HL-60/S4 treated with phorbol 12-myristate 13-acetate at 8.2 ng/mL for 4 days and 3 days (cell line): ENCODE measurements around the gene PIAS1.
"Not testable (repeated sequence)": the region's sequence is repeated elsewhere in the genome, so short reads cannot be mapped to it uniquely, and the experiment has no call there.

ENCODE experiments used
- in situ Hi-C: fragments of 300-500 bp; cut with MboI; formaldehyde crosslinking; loops from 2 replicates; pipeline ENCODE4 v1.15.0; 2022; ENCODE audit warnings: low sequenced_read_pairs

The PIAS1 gene

DNA sequence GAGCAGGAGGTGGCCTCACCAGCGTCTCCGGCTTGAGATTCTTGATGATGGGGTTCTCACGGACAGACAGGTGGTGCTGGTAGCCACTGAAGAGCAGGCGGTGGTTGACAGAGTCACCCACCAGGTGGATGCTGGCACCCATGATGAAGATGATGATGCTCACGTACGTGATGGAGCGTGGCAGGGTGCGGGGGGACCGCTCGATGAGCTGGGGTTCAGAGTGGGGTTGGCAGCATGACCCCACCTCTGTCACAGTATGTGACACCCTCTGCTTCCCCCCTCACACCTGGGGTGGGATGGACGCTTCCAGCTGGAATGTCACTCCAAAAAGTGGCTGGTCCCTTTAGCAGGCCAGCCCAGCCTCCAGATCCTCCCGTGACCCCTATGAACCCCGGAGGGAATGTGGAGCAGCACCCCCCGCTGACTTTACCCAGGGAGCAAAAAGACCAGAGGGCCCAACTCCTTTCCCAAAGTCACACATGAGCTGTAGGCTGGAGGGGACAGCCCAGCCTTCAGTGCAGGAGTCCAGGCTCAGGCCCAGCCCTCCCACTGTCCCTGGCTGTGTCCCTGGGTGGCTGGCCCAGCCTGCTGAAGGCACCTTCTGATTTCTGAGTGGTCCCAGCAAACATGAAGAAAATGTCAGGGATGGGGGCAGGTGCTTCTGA lies 157.7 kb downstream of the PIAS1 start:
- in situ Hi-C loops = no loop called here

GRCh38 chr15:68213491-68213845 lies 159.4 kb downstream of the PIAS1 start:
- in situ Hi-C loops = not testable (repeated sequence)

DNA sequence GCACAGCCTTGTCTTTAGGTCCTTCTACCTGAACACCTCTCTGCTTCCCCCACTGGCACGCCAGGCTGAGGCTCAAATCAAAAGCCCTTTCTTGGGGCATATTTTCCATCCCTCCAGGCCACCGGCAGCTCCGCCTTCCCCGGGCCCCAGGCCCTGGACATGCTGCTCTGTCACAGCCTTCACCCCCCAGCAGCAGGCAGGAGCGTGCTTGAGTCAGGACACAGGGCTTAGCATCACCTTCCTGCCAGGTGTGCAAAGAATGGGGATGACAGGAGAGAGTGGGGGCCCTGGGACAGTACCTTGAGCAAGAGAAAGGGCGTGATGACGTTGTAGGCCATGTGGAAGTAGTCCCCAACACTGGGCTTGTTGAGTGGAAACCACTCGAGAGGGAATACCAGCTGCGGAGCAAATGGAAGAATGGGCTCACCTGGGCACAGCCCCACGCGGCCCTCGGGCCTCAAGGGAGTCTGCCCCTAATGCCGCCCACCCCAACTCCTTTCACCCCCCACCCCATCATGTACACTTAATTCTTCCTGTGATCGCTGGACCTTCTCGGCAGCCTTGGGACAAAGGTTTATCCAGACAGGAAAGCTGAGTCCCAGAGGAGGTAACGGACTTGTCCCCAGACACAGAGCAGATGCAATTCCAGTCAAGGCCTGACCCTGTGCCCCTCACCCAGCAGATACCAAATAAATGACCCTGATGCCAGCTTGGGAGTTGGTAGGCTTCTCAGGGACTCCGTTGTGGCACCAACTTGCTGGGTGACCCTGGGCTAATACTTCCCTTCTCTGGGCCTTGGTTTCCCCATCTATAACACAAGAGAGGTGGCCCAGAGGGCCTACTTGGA lies 160.1 kb downstream of the PIAS1 start:
- in situ Hi-C loops = no loop called here

- in situ Hi-C loops = no loop called here
These were observed 160.7 kb downstream of the PIAS1 start for GRCh38 chr15:68214838-68215254.

GRCh38 chr15:68217341-68217740 lies 163.2 kb downstream of the PIAS1 start:
- in situ Hi-C loops = no loop called here

DNA sequence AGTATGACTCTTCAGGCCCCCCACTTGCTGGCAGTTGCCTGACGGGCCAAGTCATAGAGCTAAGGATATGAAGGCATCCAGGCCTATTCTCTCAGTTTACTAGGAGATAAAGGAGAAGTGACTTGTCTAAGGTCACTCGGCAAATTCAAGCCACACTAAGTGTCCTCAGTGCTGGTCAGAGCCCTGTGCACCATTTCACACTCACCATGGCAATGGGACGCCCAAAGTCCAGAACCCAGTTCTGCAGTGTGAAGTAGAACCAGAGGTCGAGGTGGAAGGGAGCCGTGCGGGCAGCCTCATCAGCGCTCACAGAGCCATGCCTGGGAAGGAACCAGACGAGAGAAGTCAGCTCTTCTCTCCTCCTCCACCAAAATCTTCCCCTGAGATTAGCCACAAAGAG lies 164.2 kb downstream of the PIAS1 start:
- in situ Hi-C loops = no loop called here

DNA sequence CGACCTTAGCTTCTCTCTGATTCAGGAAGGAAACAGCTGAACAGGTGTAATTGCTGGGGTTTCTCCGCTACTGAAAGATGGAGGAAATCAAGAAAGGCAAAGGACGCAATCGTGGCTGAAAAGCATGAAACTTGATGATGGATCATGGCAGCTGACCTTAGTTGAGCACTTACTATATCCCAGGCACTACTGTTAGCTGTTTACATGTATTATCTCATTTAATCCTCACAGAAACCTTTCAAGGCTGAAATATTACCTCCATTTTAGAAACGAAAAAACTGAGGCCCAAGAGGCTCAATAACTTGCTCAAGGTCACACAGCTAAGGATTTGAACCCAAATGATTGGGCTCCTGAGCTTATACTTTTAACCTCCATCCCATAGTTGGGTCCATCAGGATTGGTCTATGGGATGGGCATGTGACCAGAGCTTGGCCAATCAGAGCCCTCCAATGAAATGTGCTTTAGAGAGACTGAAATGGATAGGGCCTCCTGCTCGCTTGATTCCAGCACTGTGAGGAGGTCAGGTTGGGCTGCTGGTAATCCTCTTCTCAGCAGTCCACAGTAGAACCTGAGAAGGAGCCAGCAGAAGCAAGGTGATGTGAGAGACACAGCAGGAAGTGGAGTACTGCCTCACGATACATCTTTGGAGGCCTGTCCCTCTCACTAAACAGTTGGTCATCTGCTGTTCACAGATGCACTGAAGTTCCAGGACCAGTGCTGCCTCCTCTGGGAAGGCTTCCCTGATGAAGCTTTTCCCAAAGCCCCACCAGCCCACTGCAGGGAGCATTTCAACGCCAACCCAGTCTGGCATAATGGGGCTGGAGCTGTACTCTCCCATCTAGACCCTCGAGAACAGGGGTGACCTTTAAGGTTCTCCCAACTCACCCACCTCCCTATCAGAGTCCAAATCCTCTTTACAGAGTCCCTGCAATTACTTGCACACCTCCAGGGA lies 165.0 kb downstream of the PIAS1 start:
- in situ Hi-C loops = no loop called here

DNA sequence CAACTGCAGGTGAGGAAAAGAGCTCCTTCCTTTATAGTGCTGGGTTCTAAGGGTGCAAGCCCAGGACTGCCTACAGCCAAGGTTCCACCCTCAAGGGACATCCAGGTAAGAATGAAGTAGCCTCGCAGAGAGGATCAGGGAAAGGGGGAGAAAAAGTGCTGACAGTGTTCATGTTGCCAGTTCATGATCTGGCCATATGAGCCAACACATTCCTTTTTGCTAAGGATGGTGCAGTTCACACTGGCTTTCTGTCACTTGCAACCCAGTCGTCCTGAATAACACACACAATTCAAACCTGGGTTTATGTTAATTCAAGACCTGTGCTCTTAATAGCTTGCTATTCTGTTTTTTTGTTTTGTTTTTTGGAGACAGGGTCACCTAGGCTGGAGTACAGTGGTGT lies 166.4 kb downstream of the PIAS1 start:
- in situ Hi-C loops = no loop called here

GRCh38 chr15:68220967-68221366 lies 166.9 kb downstream of the PIAS1 start:
- in situ Hi-C loops = no loop called here

- in situ Hi-C loops = not testable (repeated sequence)
These were observed 167.7 kb downstream of the PIAS1 start for GRCh38 chr15:68221530-68222431.

- in situ Hi-C loops = not testable (repeated sequence)
These were observed 168.3 kb downstream of the PIAS1 start for GRCh38 chr15:68222432-68222743.

DNA sequence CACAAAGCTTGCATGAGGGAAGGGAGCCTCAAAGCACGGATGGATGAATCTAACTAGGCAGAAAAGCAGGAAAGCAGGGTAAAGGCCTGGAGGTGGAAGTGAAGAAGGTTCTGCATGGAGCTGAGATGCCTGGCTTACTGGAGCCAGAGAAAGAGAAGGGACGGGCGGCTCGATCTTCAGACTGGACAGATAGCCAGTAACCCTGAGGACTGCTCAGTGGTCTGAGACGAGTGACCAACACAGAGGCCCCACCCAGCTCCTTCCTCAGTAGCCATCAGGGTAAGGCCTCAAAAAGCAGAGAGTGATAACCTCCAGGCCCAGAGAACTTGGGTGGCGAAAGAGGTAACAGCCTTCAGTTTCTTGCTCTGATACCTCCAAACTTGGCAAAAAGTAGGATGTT lies 169.1 kb downstream of the PIAS1 start:
- in situ Hi-C loops = no loop called here

DNA sequence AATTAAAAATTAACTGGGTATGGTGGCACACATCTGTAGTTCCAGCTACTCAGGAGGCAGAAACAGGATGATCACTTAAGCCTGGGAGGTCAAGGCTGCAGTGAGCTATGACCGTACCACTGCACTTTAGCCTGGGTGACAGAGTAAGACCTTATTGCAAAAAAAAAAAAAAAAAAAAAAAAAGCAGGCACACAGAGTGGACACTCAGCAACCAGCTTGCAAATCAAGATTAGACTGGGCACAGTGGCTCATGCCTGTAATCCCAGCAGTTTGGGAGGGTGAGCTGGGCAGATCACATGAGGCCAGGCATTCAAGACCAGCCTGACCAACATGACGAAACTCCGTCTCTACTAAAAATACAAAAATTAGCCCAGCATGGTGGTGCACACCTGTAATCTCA lies 170.0 kb downstream of the PIAS1 start:
- in situ Hi-C loops = no loop called here

DNA sequence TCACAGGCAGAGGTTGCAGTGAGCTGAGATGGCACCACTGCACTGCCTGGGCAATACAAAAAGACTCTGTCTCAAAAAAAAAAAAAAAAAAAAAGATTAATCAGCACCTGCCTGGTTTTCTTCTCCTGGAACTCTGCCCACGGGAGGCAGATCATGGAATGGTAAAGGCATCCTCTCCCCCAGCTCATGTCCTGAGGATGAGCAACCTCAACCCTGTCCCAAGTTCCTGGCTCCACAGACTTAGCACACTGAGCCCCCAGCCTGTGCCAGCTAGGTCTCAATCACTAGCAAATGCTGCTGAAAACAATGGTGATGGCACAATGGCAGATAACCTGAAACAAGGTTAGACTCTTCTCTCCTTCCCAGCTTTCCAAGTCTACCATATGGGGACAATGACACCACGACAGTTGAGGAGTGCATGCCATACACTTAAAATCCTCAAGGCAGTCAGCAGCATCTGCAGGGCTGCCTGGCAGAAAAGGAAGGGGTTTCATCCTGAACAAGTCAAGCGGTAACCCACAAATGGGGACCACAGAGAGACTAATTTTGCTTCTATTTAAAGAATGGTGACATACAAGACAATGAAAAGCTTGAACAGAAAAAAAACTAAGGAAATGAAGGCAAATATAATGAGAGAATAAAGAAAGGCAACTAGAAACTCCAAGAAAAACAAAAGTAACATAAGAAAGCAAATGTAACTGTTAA lies 170.6 kb downstream of the PIAS1 start:
- in situ Hi-C loops = no loop called here

DNA sequence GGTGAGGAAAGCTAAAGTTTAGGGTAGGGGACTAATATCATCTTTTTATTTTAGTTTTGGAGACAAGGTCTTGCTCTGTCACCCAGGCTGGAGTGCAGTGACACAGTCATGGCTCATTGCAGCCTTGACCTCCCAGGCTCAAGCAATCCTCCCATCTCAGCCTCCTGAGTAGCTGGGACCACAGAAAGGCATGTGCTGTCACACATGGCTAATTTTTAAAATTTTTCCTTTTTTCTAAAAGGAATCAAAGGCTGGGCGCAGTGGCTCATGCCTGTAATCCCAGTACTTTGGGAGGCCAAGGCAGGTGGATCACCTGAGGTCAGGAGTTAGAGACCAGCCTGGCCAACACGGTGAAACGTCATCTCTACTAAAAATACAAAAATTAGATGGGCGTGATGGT lies 171.3 kb downstream of the PIAS1 start:
- in situ Hi-C loops = not testable (repeated sequence)

- in situ Hi-C loops = no loop called here
These were observed 173.6 kb downstream of the PIAS1 start for GRCh38 chr15:68227643-68228142.

DNA sequence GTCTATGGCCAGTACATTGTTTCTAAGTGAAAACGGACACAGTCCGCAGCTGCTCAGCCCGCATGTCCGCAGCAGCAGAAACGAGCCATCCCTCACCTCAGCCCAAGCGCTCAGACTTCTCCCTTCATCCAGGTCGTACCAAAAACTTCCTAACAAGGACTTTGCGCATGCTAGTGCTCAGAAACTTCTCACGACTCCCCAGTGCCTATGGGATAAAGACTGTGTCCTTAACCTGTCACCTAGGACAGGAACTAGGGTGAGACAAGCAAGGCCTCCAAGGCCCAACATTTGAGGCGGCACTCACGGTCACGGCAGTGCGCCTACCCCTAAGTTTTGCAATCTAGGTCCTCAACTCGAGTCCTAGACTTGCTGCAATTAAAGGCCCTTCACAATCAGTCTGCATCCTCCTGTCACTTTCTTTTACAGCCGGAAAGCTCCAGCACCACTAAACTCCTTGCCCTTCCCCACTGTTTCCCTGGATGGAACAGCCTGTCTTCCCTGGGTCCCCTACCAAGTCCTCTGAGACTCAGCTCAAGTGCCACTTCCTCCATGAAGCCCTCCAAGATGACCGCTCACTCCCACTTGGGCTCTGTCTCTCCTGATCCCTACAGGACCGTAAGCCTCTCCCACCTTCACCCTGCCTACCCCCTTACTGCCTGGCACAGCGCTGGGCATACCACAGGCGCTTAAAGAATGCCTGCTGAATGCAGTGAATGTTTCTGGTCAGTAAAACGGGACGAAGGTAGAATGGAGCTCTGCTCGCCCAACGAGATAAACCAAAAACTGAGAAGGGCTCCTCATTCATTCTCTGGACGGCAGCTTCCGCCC lies 174.2 kb downstream of the PIAS1 start:
- in situ Hi-C loops = no loop called here

- in situ Hi-C loops = no loop called here
These were observed 174.9 kb downstream of the PIAS1 start for GRCh38 chr15:68228971-68229385.
